Spleen (tissue), 7 donors: ENCODE results near the gene MYO7A.

ENCODE experiments used
- CTCF ChIP-seq, 11 experiments: fragments of 200-600 bp in 7 of 11; fragments of 450-650 bp in 4 of 11; sonication (generic) in 4 of 11; IDR thresholded peaks in 8 of 11; conservative IDR thresholded peaks in 3 of 11; 1 replicate in 7 of 11; 2 replicates in 4 of 11; pipeline versions ENCODE4 v1.4.0 to v1.8.0; 2016 to 2021; ENCODE audit warnings: antibody characterized with exemption in 11 of 11, inconsistent platforms in 4 of 11, mild to moderate bottlenecking in 1 of 11
- POLR2A ChIP-seq, 3 donors: fragments of 450-650 bp; IDR thresholded peaks; one replicate each; pipeline ENCODE4 v1.5.1; 2017; ENCODE audit warnings: antibody characterized with exemption in 3 of 3, mild to moderate bottlenecking in 1 of 3
- donor health status: DM: no; HTN: no; CAD: no; lungs with moderate emphysema.
- donor health status: DM: no; HTN: no; CAD: no.
- donor health status: DM: no; HTN: no; CAD: no.

GRCh38 chr11:77213029-77213579 is 85.1 kb downstream of the MYO7A start:
- TF ChIP-seq CTCF (IDR thresholded peaks at IDR 0.05 in 8 of 11, conservative IDR thresholded peaks at IDR 0.05 in 3 of 11): no peak
- no peak for TF ChIP-seq POLR2A (IDR thresholded peaks at IDR 0.05)
